NT2/D1 (cell line): Measurements from ENCODE around the gene TLL2.

ENCODE experiments used
- DNase-seq: peaks from one replicate; pipeline ENCODE4 v3.0.0-alpha.2; 2011; ENCODE audit warnings: low read depth, low spot score
- H3K27me3 ChIP-seq: 2 replicates; pipeline ENCODE4 v1.6.0; 2011; ENCODE audit warnings: mild to moderate bottlenecking; ENCODE audit not compliant: insufficient read length, insufficient read depth
- H3K36me3 ChIP-seq: 2 replicates; pipeline ENCODE4 v1.6.1; 2011; ENCODE audit warnings: mild to moderate bottlenecking, low read length, mixed read lengths; ENCODE audit not compliant: insufficient read depth, insufficient read length
- H3K4me1 ChIP-seq: 2 replicates; pipeline ENCODE4 v1.5.1; 2011; ENCODE audit not compliant: insufficient read depth, insufficient read length
- H3K4me3 ChIP-seq: 2 replicates; pipeline ENCODE4 v1.5.1; 2011; ENCODE audit warnings: low read depth; ENCODE audit not compliant: insufficient read length
- H3K9ac ChIP-seq: 2 replicates; pipeline ENCODE4 v1.6.0; 2011; ENCODE audit warnings: low read depth; ENCODE audit not compliant: insufficient read length
- H3K9me3 ChIP-seq: 2 replicates; pipeline ENCODE4 v1.5.1; 2011; ENCODE audit warnings: mild to moderate bottlenecking, low read length; ENCODE audit not compliant: insufficient read depth
- SUZ12 ChIP-seq: IDR thresholded peaks from 2 replicates; pipeline ENCODE4 v1.6.1; 2011; ENCODE audit not compliant: insufficient read length, insufficient read depth; ENCODE audit errors: extremely low read depth
- YY1 ChIP-seq: IDR thresholded peaks from 2 replicates; pipeline ENCODE4 v1.6.1; 2011; ENCODE audit not compliant: insufficient read length, insufficient read depth
- ZNF274 ChIP-seq: IDR thresholded peaks from 2 replicates; pipeline ENCODE4 v1.6.1; 2011; ENCODE audit warnings: mild to moderate bottlenecking, low read depth, low read length

TLL2 gene

GRCh38 chr10:96352582-96352981 lies 161.1 kb downstream of the TLL2 start:
- H3K4me1 ChIP-seq = no peaks in the 10 kb centered on the region
- TF ChIP-seq SUZ12 (no peak), YY1 (no peak), ZNF274 (no peak)
- H3K9ac ChIP-seq = no peak overlapping the region
- no peak overlapping the region for H3K4me3 ChIP-seq
- H3K9me3 ChIP-seq = no peaks in the 10 kb centered on the region
- H3K27me3 ChIP-seq = no peaks in the 10 kb centered on the region
- no peak for DNase-seq
- H3K36me3 ChIP-seq = no peaks in the 10 kb centered on the region

GRCh38 chr10:96352027-96352426 lies 161.7 kb downstream of the TLL2 start:
- no peaks in the 10 kb centered on the region for H3K27me3 ChIP-seq
- no peaks in the 10 kb centered on the region for H3K9me3 ChIP-seq
- no peaks in the 10 kb centered on the region for H3K36me3 ChIP-seq
- TF ChIP-seq ZNF274 (no peak), YY1 (no peak), SUZ12 (no peak)
- no peaks in the 10 kb centered on the region for H3K4me1 ChIP-seq
- DNase-seq = no peak
- no peak overlapping the region for H3K9ac ChIP-seq
- no peak overlapping the region for H3K4me3 ChIP-seq

GRCh38 chr10:96346295-96346694 lies 167.4 kb downstream of the TLL2 start:
- H3K9ac ChIP-seq = no peak overlapping the region
- H3K4me1 ChIP-seq = no peaks in the 10 kb centered on the region
- H3K4me3 ChIP-seq = no peak overlapping the region
- H3K9me3 ChIP-seq = peaks cover 15% of the 10 kb centered on the region
- DNase-seq = no peak
- H3K36me3 ChIP-seq = no peaks in the 10 kb centered on the region
- TF ChIP-seq YY1 = no peak
- no peak for TF ChIP-seq SUZ12
- no peak for TF ChIP-seq ZNF274
- no peaks in the 10 kb centered on the region for H3K27me3 ChIP-seq

GRCh38 chr10:96345222-96345621 lies 168.5 kb downstream of the TLL2 start:
- H3K9me3 ChIP-seq = peaks cover 15% of the 10 kb centered on the region
- peak; percentile 43 for DNase-seq
- no peak overlapping the region for H3K4me3 ChIP-seq
- H3K4me1 ChIP-seq = no peaks in the 10 kb centered on the region
- no peaks in the 10 kb centered on the region for H3K36me3 ChIP-seq
- TF ChIP-seq SUZ12 = no peak
- no peaks in the 10 kb centered on the region for H3K27me3 ChIP-seq
- H3K9ac ChIP-seq = no peak overlapping the region

GRCh38 chr10:96344178-96344577 lies 169.5 kb downstream of the TLL2 start:
- H3K4me3 ChIP-seq = no peak overlapping the region
- H3K9ac ChIP-seq = no peak overlapping the region
- no peaks in the 10 kb centered on the region for H3K4me1 ChIP-seq
- H3K27me3 ChIP-seq = no peaks in the 10 kb centered on the region
- peaks cover 15% of the 10 kb centered on the region for H3K9me3 ChIP-seq
- no peak for DNase-seq
- no peaks in the 10 kb centered on the region for H3K36me3 ChIP-seq
- TF ChIP-seq YY1 (no peak), SUZ12 (no peak), ZNF274 (no peak)

- no peaks in the 10 kb centered on the region for H3K4me1 ChIP-seq
- no peaks in the 10 kb centered on the region for H3K36me3 ChIP-seq
- H3K4me3 ChIP-seq = no peak overlapping the region
- no peaks in the 10 kb centered on the region for H3K27me3 ChIP-seq
- DNase-seq = no peak
- peaks cover 15% of the 10 kb centered on the region for H3K9me3 ChIP-seq
- no peak overlapping the region for H3K9ac ChIP-seq
- TF ChIP-seq YY1 (no peak), SUZ12 (no peak), ZNF274 (no peak)
Measured at GRCh38 chr10:96342402-96342801, 171.3 kb downstream of the TLL2 start.

GRCh38 chr10:96341219-96342182 lies 172.2 kb downstream of the TLL2 start:
- Histone ChIP-seq H3K4me1 (no peaks in the 10 kb centered on the region), H3K9me3 (peaks cover 11% of the 10 kb centered on the region), H3K4me3 (no peak overlapping the region), H3K36me3 (no peaks in the 10 kb centered on the region), H3K9ac (peak overlapping the region; percentile 3), H3K27me3 (no peaks in the 10 kb centered on the region)
- peak; percentile 78 for DNase-seq
- TF ChIP-seq SUZ12 (no peak), ZNF274 (no peak), YY1 (no peak)
